Retinal pigment epithelial cell (primary cell): ENCODE data around the gene DNAJC18.
"Not testable (repeated sequence)": the region's sequence is repeated elsewhere in the genome, so short reads cannot be mapped to it uniquely, and the experiment has no call there.

Experiments
- DNase-seq: peaks from one replicate; pipeline ENCODE4 v3.0.0-alpha.2; 2010; ENCODE audit warnings: low read depth
- H3K4me3 ChIP-seq: 2 replicates; pipeline ENCODE4 v1.5.1; 2011; ENCODE audit warnings: mild to moderate bottlenecking, low read length, control low read depth, moderate library complexity
- TF ChIP-seq, protein P1 (sequence below): conservative IDR thresholded peaks from 2 replicates; pipeline ENCODE4 v1.5.1; 2011; ENCODE audit warnings: low read depth, low read length, control low read depth, inconsistent platforms

DNAJC18 gene

DNA sequence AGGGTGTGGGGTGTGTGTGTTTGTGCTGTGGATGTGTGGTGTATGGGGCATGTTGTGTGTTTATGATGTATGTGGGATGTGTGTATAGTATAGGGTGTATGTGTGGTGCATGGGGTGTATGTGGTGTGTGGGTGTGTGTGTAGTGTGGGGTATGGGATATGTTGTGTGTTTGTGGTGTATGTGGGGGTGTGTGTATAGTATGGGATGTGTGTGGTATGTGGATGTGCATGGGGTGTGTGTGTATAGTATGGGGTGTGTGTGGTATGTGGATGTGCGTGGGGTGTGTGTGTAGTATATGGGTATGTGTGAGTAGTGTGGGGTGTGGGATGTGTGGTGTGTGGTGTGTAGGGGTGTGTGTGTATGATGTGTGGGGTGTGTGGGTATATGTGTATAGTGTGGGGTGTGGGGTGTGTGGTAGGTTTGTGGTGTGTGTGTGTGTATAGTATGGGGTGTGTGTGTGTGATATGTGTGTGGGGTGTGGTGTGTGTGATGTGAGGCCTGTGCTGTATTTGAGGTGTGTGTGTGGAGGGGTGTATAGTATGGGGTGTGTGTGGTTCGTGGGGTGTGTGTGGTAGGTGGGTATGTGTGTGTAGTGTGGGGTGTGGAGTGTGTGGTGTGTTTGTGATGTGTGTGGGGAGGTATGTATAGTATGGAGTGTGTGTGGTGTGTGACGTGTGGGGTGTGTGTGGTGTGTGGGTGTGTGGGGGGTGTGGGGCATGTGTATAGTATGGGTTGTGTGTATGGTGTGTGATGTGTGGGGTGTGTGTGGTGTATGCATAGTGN is 12.7 kb upstream of the DNAJC18 start:
- no peak overlapping the region for H3K4me3 ChIP-seq
- DNase-seq: no peak
- TF ChIP-seq, protein P1, sequence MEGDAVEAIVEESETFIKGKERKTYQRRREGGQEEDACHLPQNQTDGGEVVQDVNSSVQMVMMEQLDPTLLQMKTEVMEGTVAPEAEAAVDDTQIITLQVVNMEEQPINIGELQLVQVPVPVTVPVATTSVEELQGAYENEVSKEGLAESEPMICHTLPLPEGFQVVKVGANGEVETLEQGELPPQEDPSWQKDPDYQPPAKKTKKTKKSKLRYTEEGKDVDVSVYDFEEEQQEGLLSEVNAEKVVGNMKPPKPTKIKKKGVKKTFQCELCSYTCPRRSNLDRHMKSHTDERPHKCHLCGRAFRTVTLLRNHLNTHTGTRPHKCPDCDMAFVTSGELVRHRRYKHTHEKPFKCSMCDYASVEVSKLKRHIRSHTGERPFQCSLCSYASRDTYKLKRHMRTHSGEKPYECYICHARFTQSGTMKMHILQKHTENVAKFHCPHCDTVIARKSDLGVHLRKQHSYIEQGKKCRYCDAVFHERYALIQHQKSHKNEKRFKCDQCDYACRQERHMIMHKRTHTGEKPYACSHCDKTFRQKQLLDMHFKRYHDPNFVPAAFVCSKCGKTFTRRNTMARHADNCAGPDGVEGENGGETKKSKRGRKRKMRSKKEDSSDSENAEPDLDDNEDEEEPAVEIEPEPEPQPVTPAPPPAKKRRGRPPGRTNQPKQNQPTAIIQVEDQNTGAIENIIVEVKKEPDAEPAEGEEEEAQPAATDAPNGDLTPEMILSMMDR: no peak

DNA sequence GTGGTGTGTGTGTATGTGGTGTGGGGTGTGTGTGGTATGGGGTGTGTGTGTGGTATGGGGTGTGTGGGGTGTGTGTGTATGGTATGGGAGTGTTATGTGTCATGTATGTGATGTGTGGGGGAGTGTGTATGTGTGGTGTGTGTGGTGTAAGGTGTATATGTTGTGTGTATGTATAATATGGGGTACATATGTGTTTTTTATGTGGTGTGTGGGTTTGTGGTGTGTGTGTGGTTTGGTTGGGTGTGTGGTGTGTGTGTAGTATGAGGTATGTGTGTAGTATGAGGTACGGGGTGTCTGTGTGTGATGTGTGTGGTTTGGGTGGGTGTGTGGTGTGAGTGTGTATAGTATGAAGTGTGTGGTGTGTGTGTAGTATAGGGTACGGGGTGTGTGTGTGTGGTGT is 11.9 kb upstream of the DNAJC18 start:
- no peak overlapping the region for H3K4me3 ChIP-seq
- no peak for DNase-seq
- TF ChIP-seq, protein P1: no peak

DNA sequence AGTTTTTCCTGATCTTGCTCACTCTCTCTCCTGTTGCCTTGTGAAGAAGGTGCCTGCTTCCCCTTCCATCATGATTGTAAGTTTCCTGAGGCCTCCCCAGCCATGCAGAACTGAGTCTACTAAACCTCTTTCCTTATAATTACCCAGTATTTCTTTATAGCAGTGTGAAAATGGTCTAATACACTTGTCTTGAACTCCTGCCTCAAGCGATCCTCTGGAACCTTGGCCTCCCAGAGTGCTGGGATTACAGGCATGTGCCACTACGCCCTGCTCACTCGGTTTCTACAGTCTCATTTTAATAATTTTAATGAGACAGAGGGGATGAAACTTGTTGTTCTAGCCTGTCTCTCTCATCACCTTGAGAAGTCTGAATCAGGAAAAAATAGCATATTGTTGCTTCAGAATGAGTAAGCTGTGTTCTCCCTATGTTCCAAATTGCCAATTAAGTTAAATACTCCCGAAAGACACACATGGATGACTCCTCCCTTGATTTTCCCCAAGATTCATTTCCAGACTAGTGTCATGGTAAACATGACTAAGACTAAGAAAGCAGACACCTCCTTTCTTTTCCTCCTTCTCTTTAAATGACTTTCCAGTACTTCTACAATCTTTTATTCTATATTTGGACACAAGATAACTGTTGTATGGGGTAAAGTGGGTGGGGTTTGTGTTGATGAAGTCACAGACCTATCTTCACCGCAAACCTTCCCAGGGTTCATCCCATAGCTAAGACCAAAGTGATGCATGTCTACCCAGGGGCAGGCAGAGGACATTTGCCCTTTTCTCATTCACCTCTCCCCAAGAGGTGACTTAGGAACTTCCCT is 7.8 kb upstream of the DNAJC18 start:
- no peak overlapping the region for H3K4me3 ChIP-seq
- no peak for DNase-seq
- TF ChIP-seq, protein P1: no peak

DNA sequence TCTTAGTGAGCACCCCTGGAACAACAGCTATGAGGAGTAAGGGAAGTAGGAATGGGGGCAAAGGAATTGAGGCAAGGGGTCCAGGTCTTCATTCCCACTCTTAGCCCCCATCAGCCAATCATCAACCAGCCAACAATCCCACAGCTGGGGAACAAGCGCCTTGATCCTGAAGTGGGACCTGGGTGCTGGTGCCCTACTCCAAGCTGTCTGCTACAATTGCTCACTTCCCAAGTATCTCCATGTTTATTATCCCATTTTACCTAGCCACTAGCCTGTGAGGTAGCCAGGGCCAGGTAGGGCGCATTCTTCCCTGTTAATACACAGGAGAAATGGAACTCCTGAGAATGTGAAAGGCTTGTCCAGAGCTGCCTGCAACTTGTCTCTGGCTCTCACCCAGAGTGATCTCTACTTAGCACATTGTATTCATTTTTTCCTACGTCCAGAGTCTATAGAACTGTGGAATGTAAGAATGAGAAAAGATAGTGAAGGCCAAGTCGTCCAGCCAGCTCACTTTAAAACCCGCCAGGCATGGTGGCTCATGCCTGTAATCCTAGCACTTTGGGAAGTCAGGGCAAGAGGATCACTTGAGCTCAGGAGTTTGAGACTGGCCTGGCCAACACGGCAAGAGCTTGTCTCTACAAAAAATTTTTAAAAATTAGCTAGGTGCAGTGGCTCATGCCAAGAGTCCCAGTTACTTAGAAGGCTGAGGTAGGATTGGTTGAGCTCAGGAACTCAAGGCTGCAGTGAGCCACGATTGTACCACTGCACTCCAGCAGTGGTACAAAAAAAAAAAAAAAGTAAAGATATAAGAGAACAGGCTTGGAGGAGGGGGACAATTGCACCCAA is 6.2 kb upstream of the DNAJC18 start:
- DNase-seq: peak; percentile 79
- TF ChIP-seq, protein P1: no peak
- H3K4me3 ChIP-seq: no peak overlapping the region

DNA sequence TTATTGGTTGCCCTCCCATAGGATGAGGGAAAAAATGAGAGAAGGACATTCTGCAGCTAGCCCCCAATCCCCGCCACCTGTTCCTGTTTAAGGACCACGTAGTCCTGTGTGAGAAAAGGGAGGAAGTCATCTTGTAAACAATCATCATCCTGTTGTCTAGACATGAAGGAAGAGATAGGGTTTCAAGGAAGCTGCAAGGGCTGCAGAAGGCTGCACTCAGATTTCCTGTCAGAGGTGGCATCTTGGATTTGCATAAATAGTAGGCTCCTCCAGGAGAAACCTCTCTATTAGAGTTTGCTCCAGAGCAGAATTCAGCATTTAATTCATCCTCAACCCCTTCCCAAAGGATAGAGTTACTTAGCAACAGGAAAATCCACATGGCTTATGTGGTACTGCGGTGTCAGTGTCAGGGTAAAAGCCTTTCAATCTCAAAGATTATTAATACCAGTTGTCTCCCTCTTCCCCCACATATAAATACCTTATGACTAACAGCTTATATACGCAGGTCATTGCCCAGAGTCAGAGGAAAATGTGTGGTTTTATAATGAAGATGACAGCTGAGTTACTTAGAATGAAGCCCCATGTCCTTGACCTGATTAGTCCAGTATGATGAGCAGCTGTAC is 4.6 kb upstream of the DNAJC18 start:
- DNase-seq: peak; percentile 71
- H3K4me3 ChIP-seq: no peak overlapping the region
- TF ChIP-seq, protein P1: no peak

DNA sequence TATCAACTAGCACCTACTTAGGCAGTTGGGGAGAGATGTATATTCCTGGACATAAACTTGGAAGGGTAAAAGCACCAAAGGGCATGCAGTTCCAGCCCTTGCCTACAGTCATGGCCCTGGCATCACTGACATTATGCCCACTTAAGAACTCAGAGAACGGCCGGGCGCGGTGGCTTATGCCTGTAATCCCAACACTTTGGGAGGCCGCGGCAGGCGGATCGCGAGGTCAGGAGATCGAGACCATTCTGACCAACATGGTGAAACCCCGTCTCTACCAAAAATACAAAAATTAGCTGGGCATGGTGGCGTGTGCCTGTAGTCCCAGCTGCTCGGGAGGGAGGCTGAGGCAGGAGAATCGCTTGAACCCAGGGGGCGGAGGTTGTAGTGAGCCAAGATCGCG is 1.1 kb upstream of the DNAJC18 start:
- DNase-seq, H3K4me3 ChIP-seq: not testable (repeated sequence)

DNA sequence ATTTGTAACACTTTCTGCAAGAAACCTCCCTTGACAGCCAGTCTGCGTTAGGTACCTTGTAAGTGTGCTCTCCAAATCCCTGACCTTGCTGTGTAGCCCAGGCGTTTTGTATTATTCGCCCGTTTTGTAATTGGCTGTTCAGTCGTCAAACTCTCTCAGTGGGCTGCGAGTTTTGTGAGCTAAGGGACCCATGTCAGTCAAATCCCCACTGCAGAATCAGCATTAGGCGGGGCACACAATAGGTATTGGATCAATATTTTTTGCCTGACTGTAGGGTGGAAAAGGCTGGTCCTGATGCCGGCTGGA is 665 bp downstream of the DNAJC18 start:
- DNase-seq: no peak
- TF ChIP-seq, protein P1: no peak
- H3K4me3 ChIP-seq: peak overlapping the region; percentile 90
